ENCODE results near the gene ORC1. TPM values are rescaled to one million over a fixed set of nuclear protein-coding genes. Genes with fewer than 3 reads are reported as not detected.
A peak's percentile ranks its signal among the peaks of the same experiment; 100 is the strongest.

Gene ORC1
- total RNA-seq, 1 donor from 2014 or later = 1.7 TPM

DNA sequence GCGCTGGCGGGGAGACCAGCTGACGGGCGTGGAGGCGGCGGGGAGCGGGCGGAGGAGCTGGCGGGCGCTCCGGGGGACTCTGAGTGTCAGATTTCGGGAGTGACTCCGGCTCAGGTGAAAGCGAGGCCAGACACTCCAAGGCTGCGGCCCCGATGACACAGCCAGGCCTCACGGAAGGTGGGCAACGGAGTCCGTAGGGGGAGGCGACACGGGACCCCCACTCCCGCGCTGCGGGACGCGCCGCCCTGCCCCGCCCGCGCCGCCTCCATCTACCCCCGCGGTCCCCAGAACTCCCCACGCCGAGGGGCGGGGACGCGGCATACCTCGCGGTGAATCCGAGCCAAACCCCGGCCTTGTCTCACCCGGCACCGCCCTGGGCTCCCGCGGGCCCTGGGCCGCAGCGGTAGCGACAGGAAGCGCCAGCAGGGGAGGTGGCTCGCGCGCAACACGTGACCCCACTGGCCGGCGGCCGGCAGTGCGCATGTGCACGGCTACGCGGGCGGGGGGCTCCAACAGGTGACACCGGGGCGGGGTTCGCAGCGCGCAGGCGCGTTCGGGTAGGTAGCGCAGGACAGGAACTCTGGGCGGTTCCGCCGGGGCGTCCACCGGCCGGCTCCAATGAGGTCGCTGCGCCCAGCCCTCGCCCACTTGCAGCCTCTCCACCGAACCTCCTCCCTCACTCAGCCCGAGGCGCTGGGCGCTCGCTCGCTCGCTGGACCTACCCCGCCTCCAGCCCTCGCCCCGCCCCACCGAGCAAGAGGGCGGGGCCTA is 38.3 kb downstream of the ORC1 start, which contains the start of gene CC2D1B:
CC2D1B (minus strand) TSS at position 460 of the 771 bp plus-strand sequence. CDS start 1,585 bp downstream, outside the sequence.
- DNase-seq (ENCODE audit: extremely low spot score in 2 of 2) = peak in 1 of 2 donors; percentile 98
- intact Hi-C loops (cut with DNase I) = no loop called here
- peak; percentile 77 to 84 for TF ChIP-seq POLR2AphosphoS5 (IDR thresholded peaks at IDR 0.05; ENCODE audit: insufficient read depth in 1 of 2, low read depth in 1 of 2)
- TF ChIP-seq POLR2A (IDR thresholded peaks at IDR 0.05) = peak in 1 of 2 donors; percentile 82
- peak in 2 of 3 experiments; percentile 20 to 43 for TF ChIP-seq CTCF (IDR thresholded peaks at IDR 0.05)
- Histone ChIP-seq H3K4me3 (peak within 1 kb of the TSS; percentile 87 to 96), H3K4me1 (peaks cover 29% of the 10 kb centered on the region), H3K27ac (peak within 1 kb of the TSS; percentile 91), H3K36me3 (peaks cover 0 to 13% of the 10 kb centered on the region in 2 donors), H3K9me3 (no peaks in the 10 kb centered on the region), H3K27me3 (no peaks in the 10 kb centered on the region)

DNA sequence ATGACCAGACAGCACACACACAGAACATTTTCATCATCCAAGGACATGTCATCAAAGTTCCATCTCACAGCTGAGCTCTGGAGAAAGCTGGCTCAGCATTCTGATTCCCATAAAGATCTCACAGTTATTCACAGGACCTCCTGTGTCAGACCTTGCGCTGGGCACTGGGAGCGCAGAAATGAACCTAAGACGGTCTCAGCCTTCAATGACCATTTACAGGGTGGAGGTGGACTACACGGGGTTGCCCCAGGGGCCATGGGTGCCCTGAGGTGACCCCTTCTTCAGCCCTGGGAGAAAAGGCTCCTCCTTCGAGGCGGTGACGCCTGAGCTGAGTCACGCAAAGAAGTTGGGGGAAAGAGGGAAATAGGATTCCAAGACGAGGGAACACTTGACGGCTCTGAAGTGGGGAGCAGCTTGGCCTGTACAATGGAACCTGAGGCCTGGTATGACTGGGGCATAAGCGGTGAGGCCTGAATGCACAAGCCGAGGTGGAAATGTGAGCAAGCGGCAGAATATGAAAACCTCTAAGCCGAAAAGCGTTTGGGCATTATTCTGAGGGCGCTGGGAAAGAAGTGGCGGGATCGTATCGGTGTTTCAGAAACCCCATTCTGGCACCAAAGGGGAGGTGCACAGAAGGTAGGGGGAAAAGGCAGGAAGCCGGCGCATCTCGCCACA is 39.0 kb downstream of the ORC1 start:
- Histone ChIP-seq H3K4me3 (peak overlapping the region; percentile 87 to 96), H3K27me3 (no peaks in the 10 kb centered on the region), H3K36me3 (peaks cover 0 to 20% of the 10 kb centered on the region in 2 donors), H3K4me1 (peaks cover 29% of the 10 kb centered on the region), H3K27ac (peak overlapping the region; percentile 91), H3K9me3 (no peaks in the 10 kb centered on the region)
- TF ChIP-seq POLR2A (IDR thresholded peaks at IDR 0.05) (peak in 1 of 2 donors; percentile 15), CTCF (IDR thresholded peaks at IDR 0.05) (no peak)
- no peak for DNase-seq (ENCODE audit: extremely low spot score in 2 of 2)
- intact Hi-C loops (cut with DNase I) = no loop called here

GRCh38 chr1:52364235-52364839 is 39.9 kb downstream of the ORC1 start:
- TF ChIP-seq POLR2AphosphoS5 (IDR thresholded peaks at IDR 0.05; ENCODE audit: insufficient read depth in 1 of 2, low read depth in 1 of 2) = no peak
- no peak for TF ChIP-seq POLR2A (IDR thresholded peaks at IDR 0.05)
- TF ChIP-seq CTCF (IDR thresholded peaks at IDR 0.05) = no peak
- intact Hi-C loops (cut with DNase I) = no loop called here
- Histone ChIP-seq H3K9me3 (no peaks in the 10 kb centered on the region), H3K4me3 (no peak overlapping the region), H3K27me3 (no peaks in the 10 kb centered on the region), H3K27ac (peak overlapping the region; percentile 91), H3K36me3 (peaks cover 0 to 29% of the 10 kb centered on the region in 2 donors), H3K4me1 (peaks cover 29% of the 10 kb centered on the region)
- no peak for DNase-seq (ENCODE audit: extremely low spot score in 2 of 2)

DNA sequence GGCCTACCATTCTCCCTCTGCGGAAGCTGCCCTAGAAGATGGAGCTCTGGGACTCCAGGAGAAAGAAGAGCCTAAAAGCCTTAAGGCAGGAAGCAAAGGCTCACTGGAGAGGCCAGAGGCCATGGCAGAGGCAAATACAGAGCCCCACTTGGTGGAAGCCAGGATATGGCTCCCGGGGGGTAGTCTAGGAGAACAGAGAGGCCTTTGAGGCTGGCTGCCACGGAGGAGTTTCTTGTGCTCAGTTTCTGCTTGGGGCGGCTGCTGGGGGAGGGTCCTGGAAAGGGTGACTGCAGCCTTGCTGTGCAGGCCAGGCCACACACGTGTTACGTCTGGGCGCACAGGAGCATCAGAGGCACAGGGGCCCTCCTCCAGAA is 43.6 kb downstream of the ORC1 start:
- Histone ChIP-seq H3K27ac (no peak overlapping the region), H3K4me1 (peaks cover 17% of the 10 kb centered on the region), H3K9me3 (no peaks in the 10 kb centered on the region), H3K4me3 (no peak overlapping the region), H3K36me3 (peaks cover 0 to 67% of the 10 kb centered on the region in 2 donors), H3K27me3 (no peaks in the 10 kb centered on the region)
- intact Hi-C loops (cut with DNase I) = no loop called here
- TF ChIP-seq POLR2A (IDR thresholded peaks at IDR 0.05) (no peak), CTCF (IDR thresholded peaks at IDR 0.05) (no peak), POLR2AphosphoS5 (IDR thresholded peaks at IDR 0.05; ENCODE audit: insufficient read depth in 1 of 2, low read depth in 1 of 2) (no peak)
- no peak for DNase-seq (ENCODE audit: extremely low spot score in 2 of 2)
